Stimulated activated CD8-positive, alpha-beta memory T cell treated with anti-CD3 and anti-CD28 coated beads, Interleukin-7, amount 100 ng/mL, for 24 hours (primary cell): ENCODE measurements around the gene DZIP1.

Experiments
- DNase-seq: peaks from one replicate; pipeline ENCODE4 v3.0.0-alpha.2; 2020; ENCODE audit warnings: low read depth

The DZIP1 gene

DNA sequence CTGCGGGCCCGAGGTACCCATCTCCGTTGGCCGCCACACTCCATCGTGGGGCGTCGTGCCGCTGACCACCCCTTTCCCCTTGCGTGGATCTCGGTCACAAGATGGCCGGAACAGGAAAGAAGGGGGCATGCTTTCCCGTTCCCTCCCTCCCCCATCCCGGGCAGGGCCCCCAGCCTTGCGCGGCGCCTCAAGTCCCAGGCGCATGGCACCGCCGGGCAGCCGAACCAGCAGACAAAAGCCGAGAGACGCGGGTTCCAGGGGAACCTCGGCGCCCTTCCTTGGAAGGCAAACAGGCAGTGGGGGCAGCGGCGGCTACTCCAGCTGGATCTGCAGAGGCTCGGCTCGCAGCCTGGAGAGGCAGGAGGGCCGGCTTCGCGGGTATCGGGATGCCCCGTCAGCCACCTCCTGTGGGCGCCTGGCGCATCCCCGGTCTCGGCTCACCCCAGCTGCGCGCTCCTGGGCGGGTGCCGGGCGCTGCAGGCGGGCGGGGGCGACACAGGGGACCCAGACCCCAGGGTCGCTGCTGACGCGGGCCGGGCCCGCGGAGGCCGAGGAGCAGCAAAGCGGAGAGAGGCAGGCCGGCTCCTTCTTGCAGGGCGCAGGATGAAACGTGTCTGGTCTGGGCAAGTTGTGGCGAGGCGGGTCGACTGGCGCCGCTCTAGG, 439 bp downstream of the DZIP1 start:
- DNase-seq, result no peak

DNA sequence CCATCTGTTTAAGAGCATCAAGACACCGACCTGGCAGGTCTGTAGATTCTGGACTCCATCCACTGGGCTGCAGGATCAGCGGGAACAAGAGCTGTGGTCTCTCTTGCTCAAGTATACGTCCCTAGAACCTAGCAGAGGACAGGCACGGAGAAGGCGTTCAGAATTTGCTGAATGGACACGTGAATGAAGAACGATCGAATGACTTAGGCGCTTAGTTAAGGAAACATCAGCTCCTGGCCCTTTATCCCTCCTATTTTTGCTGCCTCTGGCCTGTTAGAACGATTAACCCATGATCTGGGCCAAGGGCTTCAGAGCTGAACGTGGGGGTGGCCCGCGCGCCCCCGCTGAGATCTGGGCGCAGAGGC, 953 bp downstream of the DZIP1 start:
- no peak for DNase-seq

DNA sequence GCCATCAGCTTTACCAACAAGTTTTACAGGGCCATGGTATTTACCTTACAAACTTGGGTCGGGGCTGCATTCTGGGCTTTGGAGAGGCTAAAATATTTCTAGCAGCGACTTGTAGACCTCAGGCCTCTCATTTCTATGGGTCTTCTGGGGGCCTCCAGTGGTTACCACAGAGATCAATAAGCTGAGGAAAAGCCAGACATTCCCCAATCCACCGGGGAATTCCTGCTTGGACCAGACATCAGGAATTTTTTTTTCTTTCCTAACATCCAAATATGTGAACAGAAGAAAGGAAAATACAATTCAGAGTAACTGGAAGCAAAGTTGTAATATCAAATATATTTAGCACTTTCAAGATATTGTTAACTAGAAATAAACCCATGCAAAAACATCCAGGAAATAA, 1.5 kb downstream of the DZIP1 start:
- no peak for DNase-seq

DNA sequence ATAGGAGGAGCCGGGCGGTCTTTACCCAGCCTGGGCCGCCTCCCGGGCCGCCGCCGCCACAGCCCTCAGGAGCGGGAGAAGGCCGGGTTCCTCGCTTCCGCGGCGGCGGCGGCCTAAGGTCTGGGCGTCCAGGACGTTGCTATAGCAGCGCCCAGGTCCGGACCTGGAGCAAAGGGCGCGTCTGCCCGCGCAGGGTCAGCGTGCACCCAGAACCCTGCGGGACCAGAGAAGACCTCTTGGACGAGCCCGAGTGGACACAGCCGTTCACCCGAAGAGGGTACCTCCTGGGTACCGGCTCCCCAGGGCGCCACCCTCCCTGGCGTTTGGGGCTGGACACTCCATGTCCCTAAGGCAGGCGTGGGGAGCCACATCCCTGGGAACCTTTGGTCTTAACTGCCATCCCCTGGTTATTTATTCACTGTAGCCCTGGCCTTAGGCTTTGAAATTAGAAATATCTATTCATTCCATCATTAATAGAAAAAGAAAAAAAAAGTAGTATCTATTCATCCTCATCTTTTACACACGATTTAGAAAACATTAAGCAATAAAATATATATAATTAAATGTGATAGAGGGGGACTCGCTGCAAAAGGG, 2.4 kb downstream of the DZIP1 start:
- DNase-seq, result no peak

DNA sequence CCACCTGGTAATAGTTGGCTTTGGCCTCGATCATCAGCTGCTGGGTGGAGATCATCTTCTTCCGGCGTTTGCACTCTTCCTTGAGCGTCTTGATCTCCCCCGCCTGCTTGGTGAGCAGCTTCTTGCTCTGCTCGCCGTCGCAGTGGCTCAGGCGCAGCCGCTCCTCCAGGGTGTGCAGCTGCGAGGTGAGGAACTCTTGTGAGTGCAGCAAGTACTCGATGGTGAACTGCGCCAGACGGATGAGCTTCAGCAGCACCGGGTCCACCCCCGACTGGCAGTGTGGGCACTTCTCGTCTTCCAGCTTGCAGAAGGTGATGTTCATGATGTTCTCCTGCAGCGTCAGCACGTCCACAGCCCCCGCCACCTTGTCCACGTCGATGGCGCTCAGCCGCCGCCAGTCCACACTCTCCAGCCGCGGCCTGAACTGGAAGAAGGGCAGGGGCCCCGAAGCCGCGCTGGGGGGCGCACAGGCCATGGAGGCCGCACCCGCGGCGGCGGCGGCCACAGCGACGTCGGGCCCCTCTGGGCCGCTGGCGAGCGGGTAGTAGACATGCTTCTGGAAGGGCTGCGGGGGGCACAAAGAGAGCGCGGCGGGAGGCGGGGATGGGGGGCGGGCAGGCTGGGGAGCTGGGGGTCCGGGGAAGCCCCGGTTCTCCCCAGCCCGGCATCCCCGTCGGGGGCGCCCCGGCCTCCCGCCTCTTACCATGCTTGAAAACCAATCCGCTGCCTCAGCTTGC, 3.0 kb downstream of the DZIP1 start:
- DNase-seq, result no peak

DNA sequence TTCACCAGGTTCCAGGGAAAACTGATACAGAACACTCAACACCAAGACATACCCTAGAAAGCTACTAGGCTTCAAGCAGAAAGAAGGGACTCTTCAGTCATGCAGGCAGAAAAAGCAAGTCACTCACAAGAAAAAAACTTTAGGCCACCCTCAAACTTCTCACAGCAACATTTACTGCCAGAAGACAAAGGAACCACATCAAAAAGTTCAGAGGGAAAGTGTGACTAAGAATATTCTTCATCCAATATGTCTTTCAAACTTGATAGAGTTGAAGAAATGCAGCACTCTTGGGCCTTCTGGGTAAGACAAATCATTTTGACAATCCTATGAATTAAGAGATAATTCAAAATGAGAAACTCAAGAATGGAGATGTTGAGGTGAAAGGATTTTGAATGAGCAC, 7.7 kb downstream of the DZIP1 start:
- no peak for DNase-seq

DNA sequence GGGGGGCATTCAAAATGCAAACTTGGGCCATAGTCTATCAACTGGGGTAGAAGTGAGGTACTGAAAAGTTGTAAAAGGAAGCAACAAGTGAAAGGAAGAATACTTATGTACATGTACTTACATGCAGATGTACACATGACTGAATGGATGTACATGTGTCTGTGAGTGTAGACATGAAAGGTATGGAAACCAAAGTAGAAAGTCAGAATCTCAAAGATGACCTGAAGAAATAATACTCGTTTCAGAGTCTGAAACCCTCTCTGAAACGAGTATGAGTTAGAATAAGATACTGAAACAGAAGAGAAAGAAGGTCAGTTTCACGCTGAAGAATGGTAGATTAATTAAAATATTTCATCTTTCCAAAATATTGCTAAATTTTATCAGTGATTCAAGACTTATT, 13.9 kb downstream of the DZIP1 start:
- DNase-seq, result no peak

DNA sequence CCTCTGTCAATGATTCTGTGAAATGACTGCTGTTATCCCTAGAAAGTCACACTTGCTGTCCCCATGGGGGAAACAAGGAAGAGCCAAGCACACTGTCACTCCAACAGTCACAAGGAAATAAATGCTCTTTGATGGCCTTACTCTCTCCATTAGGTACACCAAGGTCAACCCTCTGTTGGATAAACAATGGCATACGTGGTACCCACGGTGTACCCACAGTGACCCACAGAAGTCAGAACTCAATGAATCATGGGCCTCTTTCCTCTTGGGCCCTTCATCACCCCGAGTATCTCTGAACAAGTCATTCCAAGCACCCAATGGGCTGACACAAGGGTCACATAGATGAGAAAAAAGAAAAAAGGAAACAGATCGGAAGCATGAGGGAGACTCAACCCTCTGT, 15.4 kb downstream of the DZIP1 start:
- DNase-seq, result no peak

DNA sequence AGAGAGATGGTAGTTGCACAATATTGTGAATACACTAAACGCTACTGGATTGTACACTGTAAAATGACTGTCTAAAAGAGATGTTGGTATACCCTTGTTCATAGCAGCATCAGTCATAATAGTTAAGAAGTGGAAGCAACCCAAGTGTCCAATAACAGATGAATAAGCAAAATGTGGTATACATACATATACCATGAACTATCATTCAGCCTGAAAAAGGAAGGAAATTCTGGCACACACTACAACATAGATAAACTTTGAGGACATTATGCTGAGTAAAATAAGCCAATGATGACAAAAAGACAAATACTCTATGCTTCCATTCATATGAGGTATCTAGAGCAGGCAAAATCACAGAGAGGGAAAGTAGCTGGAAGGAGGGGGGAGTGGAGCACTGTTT, 16.0 kb downstream of the DZIP1 start:
- DNase-seq, result no peak

DNA sequence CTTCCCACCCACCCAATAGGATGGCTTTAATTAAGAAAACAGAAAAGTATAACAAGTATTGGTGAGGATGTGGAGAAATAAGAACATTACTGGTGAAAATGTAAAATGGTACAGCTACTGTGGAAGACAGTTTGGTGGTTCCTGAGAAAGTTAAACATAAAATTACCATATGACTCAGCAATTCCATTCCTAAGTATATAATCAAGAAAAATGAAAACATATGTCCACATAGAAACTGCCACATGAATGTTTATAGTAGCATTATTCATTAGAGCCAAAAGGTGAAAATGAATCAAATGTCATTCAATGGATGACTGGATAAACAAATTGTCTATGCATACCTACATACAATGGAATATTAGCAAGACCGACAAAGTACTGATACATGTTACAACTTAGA, 16.9 kb downstream of the DZIP1 start:
- DNase-seq, result no peak

DNA sequence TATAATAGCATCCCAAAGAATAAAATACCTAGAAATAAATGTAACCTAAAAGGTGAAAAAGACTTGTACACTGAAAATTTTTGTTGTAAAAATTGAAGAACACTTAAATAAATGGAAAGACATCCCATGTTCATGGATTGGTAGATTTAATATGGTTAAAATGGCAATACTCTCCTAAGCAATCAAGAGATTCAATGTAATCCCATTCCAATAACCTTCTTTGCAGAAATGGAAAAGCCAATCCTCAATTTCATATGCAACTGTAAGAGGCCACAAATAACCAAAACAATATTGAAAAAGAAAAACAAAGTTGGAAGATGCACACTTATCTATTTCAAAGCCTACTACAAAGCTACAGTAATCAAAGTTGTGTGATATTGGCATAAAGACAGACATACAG, 17.7 kb downstream of the DZIP1 start:
- DNase-seq, result no peak

DNA sequence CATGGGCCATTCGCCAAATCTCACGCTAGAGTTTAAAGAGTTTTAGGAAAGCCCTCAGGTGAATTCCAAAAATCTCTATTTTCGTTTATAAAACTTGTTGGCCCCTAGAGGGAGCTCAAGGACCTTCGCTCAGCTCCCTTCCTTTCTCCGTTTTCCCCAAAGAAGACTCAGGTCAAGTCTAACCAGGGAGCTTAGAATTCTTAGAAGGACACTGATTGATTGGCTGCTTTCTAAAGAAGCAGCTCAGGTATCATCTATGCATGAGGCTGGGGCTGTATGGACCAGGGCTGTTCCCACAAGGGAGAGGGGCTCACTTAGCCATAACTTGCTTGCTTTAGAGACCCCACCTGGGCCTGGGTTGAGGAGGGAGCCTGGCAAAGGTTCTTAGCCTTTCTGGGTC, 20.5 kb downstream of the DZIP1 start:
- DNase-seq, result no peak

DNA sequence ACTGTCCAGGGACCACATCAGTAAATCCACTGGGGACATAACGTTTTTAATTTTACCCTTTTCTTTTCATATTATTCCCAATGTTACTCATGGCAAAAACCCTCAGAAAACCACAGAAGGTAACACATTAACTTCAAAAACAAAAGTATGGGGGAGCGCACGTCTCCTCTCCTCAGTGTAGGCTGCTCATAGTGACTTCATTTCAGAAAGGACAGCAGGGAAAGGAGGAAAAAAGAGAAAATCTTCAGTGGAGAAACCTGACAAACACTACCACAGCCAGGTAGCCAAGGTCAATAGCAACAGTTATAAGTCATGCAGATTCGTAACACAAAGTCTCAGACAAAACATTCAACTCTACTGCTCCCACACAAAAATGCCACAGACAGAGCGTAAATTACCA, 21.4 kb downstream of the DZIP1 start:
- no peak for DNase-seq

DNA sequence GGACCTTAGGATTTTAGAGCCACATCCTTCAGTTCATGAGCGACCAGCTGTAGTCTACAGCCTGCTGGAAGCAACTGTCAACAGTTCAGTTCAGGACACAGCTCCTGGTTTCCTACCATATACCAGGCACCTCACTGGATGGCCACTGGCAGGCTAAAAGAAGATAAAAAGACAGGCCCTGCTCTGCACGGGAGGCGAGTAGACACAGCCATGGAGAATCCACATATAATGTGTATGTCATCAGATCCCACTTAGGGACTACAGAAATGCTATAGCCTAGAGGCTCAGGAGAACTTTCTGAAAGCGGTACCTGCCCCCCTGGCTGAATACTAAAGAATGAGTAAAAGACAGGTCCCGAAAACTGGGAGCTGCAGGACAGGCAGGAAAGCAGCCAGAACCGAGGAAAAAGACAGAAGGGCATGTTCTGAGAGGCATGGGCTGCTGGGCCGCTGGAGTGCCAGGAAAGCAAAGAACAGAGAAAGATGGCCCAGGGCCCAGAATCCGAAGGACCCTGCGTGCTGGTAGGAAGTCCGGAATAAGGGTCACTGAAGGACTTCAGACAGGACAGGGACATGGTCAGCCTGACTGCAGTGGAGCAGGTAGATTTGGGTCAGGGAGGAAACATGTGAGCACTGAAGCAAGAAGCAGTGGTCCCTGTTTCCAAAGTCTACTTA, 23.5 kb downstream of the DZIP1 start:
- DNase-seq, result no peak

DNA sequence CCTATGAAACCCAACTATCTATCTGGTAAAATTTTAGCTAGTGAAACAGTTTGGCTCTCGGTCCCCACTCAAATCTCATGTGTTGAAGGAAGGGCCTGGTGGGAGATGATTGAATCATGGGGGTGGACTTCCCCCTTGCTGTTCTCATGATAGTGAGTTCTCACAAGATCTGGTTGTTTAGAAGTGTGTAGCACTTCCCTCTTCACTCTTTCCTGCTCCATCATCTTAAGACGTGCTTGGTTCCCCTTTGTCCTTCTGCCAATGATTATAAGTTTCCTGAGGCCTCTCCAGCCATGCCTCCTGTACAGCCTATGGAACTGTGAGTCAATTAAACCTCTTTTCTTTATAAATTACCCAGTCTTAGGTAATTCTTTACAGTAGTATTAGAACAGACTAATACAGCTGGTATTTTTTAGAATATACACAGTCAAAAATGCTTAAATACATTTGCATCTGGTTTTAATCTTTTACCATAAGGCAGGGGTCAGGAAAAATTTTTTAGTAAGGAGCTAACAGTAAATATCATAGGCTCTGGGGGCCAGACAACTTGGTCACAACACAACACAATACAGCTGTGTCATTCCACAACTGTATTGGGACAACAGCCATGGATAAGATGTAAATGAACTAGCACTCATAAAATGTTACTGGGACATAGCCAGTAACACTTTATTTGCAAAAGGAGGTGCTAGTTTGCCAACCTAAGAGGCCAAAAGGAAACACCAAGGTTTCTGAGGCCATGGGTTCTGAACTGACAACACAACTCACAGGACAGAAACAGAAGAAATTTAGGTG, 24.3 kb downstream of the DZIP1 start:
- no peak for DNase-seq

DNA sequence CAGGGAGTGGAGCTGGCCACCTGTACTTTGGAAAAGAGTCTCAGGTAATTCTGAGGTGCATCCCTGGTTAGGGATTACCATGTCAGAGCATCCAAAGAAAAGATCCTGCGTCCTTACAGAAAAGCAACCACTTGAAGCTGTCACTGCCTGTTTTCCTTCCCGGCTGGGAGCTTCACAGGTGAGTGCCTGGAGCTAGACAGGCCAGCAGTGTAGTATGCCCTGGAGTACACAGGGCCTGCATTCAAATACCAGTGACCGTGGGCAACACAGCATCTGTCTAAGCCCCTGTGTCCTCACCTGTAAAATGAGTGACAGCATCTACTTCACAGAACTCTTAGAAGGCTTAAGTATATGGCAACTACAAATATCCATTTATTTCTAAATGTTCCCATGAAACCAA, 29.0 kb downstream of the DZIP1 start:
- no peak for DNase-seq

DNA sequence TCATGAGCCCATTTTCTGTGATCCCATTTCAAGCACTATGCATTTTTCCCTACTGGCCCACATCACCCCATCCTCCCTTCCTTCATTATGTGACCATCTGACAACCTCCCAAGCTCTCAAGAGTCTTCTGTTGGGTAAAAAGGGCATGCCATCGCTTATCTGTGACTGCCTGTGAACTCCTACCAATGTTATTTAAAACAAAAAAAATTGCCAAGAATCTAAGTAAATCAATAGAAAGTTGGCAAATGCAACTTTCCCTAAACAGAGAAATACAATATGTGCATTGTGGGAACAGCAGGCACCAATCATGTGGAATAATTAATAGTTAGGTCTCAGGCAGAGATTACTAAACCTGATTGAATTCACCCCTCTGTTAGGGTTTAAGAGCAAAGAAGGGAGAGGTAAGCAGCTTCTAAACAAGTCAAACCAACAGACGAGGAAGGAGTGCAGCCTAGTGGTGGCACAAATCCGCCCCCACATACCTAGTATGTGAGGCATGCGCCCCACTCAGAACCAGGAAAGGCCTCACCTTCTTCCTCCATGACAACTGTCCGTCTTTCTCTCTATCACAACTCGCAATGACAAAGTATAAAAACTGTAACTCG, 29.8 kb downstream of the DZIP1 start:
- DNase-seq, result no peak

DNA sequence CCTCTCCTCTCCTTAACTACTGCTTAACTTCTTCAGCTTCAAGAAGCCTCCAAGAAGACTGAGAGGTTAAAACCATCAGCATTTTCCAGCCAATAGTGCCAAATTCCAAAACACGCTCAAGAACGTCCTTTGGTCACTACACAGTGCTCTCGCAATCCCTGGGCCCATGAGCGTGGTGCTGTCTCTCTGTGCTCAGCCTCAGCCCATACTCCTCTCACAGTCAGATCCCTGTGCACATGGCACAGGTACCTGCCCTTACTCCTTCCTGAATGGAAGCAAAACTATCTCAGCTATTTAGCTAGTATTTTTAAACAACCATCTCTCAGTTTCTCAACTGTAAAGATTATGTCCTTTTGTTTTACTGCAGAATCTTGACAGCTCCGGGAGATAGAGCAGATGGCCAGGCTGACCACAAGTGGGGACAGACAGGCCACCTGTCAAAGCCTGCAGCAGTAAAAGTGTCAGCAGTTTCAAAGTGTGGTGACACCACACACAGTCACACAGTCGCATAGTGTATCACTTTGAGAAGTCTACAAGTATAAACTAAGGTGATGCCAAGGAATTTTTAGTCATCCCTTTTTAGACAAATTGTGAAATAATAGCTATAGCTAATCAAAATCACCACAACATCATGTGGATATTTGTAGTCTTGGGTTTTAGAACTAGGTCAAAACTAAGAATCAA, 35.7 kb downstream of the DZIP1 start:
- no peak for DNase-seq

DNA sequence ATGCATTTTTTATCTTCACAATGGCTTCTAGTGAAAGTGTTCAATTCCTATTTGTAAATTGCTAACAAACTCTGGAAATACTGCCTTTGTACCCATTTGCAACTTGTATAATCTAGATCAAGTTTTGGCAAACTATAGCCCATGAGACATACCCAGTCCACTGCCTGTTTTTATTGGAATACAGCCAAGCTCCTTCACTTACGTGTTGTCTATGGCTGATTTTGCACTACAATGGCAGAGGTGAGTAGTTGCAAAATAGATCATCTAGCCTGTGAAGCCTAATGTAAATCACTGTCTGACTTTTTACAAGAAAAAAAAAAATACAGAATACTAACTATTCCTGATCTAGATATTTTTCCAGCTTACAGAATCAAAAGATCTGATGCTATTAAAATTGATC, 37.1 kb downstream of the DZIP1 start:
- no peak for DNase-seq

DNA sequence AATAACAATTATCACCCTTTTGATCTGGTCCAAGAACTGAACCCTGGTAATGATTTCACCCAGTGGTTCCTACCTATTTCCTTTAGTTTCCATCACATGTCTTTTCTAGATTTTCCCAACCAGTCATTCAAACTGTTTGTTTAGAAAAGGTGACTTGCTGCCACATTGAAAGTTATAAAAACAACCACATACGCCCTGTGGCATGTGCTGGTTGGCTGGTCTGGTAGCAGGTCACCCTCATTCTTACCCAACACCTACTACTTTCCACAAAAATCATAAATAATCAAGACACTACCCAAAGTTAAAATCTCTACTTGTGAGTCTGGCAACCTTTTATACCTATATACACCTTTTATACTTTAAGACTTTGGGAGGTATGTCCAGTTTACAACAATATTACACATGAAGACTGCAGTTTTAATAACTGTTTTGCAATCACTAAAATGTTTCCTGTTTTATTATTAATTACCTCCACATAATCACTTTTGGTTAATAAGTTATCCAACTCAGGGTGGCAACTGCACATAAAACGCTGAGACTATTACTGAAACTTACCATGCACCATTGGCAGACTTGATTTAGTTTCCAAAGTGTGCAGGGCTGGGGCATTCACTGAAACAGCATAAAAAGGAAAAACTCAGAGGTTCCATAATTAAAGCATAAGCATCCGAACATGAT, 38.9 kb downstream of the DZIP1 start:
- DNase-seq, result no peak

DNA sequence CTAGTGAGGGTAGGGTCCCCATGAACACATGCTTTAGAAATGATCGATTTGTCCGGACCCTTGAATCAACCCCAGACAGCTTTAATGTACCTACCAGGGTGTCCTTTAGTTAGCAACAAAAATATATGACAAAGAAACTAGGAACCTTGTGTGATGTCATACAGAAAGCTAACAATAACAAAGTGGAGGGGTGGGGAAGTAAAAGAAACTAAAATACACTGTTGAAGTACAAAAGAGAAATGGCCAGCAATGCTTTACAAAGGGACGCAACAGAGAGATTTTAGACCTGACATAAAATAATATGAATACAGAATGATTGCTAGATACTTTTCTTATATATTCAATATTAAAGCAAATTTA, 40.0 kb downstream of the DZIP1 start:
- no peak for DNase-seq
